WI38 (cell line): Measurements from ENCODE around the gene STRN3.

Experiments used
- H3K4me3 ChIP-seq: 2 replicates; pipeline ENCODE4 v1.5.1; 2011; ENCODE audit warnings: low read depth, mild to moderate bottlenecking, control low read depth, low read length
- TF ChIP-seq, protein P1 (sequence below): IDR thresholded peaks from 2 replicates; pipeline ENCODE4 v1.5.1; 2012; ENCODE audit warnings: low read depth, mild to moderate bottlenecking, control low read depth, low read length

The STRN3 gene

DNA sequence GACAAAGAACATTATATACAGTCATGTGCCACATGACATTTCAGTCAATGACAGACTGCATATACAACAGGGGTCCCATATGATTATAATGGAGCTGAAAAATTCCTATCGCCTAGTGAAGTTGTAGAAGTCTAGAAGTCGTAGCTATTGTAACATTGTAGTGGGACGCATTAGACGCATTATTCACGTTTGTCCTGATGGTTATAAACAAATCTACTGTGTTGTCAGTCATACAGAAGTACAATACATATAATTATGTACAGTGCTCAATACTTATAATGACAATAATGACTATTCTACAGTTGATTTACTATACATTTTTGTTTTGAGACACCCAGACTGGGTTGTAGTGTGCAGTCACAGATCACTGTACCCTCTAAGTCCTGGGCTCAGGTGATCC is 64.8 kb downstream of the STRN3 start:
- TF ChIP-seq, protein P1, sequence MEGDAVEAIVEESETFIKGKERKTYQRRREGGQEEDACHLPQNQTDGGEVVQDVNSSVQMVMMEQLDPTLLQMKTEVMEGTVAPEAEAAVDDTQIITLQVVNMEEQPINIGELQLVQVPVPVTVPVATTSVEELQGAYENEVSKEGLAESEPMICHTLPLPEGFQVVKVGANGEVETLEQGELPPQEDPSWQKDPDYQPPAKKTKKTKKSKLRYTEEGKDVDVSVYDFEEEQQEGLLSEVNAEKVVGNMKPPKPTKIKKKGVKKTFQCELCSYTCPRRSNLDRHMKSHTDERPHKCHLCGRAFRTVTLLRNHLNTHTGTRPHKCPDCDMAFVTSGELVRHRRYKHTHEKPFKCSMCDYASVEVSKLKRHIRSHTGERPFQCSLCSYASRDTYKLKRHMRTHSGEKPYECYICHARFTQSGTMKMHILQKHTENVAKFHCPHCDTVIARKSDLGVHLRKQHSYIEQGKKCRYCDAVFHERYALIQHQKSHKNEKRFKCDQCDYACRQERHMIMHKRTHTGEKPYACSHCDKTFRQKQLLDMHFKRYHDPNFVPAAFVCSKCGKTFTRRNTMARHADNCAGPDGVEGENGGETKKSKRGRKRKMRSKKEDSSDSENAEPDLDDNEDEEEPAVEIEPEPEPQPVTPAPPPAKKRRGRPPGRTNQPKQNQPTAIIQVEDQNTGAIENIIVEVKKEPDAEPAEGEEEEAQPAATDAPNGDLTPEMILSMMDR, result no peak
- no peak overlapping the region for H3K4me3 ChIP-seq

DNA sequence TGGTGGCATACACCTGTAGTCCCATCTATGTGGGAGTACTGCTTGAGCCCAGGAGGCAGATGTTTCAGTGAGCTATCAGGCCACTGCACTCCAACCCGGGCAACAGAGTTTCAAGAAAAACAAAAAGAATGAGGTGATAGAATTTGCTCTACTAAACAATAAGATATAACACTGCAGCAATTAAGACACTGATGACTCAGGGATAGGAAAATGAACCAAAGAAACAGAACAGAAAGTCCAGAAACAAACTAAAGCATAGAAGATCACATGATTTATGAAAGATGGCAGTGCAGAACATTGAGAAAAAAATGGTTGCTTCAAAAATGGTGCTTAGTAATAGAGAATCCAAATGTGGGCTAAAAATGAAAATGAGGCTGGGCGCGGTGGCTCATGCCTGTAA is 66.0 kb downstream of the STRN3 start:
- TF ChIP-seq, protein P1, result no peak
- no peak overlapping the region for H3K4me3 ChIP-seq

DNA sequence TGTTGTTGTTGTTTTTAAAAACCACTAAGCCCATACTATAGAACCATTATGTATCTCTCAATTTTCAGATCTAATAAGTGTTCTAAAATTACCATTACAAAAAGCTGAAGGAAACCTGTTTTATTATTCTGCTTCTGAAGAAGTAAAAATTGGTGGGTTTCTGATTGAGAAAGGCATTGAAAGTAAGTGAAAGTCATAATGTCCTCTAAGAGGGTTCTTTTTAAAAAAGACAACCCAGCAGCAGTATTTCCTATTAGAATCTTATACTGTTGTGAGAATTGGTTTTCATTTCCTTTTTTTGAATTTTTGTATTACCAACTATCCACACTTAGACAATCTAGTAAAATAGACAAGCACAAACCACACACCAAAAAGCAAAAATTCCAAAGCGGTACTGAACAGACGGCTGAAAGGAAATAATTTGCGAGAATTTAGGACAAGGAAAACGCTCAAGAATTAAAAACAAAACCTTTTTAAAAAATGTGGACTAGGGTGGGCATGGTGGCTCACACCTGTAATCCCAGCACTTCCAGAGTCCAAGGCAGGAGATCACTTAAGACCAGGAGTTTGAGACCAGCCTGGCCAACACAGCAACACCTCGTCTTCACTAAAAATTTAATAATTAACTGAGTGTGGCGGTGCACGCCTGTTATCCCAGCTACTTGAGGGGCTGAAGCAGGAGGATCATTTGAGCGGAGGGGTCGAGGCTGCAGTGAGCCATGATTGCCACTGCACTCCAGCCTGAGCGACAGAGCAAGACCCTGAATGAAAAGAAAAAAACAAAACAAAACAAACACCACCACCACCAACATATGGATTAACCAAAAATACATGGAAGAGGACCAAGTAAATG is 67.4 kb downstream of the STRN3 start:
- TF ChIP-seq, protein P1, result no peak
- H3K4me3 ChIP-seq, result no peak overlapping the region

DNA sequence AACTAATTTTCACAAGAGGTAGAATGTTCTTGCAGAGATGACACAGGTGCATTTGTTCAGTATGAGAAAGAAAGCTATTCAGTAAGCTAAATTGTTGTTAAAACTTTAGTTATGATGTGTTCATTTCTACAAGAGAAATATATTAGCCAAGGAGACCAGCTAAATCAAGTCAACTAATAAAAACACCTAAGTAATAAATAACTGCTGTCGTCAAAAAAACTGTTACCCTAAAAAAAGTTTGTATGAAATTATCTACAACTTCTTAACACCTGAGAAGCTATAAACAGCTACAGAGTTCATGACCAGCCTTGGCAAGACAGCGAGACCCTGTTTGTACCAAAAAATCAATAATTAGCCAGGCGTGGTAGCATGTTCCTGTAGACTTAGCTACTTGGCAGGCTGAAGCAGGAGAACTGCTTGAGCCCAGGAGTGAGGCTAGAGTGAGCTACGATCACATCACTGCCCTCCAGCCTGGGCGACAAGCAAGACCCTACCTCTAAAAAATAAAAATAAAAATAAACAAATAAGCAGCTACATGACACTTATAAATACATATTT is 68.3 kb downstream of the STRN3 start:
- TF ChIP-seq, protein P1, result no peak
- no peak overlapping the region for H3K4me3 ChIP-seq

DNA sequence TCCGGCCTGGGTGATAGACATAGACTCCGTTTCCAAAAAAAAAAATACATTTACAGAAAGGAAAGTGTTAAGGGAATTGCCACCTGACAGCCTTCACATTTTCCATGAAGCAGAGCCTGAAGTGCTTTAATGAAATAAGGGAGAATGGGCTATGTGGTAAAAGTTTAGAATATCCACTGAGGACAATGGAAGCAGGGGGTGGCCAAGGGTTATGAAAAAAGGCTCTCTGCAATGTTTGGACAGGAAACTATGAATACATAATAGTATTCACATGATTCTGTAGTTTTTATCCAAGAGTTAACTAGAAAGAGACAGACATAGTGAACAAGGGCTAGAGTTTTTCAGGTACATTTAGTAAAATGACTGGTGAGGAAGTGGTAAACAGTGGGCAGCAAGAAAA is 76.5 kb downstream of the STRN3 start:
- H3K4me3 ChIP-seq, result no peak overlapping the region
- TF ChIP-seq, protein P1, result no peak

DNA sequence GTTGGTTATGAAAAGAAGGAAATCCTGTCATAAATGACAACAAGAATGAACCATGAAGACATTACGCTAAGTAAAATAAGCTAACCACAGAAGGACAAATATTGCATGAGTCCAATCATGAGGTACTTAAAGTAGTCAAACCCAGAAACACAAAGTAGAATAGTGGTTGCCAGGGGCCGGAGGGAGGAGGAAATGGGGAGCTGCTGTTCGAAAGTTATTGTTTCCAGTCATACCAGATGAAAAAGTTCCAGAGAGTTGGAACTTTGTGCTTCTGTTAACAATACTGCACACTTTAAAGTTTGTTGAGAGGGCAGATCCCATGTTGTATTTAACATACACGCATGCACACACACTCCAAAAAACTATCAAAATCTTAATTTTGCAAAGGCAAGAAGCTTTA is 82.5 kb downstream of the STRN3 start:
- TF ChIP-seq, protein P1, result no peak
- H3K4me3 ChIP-seq, result no peak overlapping the region

DNA sequence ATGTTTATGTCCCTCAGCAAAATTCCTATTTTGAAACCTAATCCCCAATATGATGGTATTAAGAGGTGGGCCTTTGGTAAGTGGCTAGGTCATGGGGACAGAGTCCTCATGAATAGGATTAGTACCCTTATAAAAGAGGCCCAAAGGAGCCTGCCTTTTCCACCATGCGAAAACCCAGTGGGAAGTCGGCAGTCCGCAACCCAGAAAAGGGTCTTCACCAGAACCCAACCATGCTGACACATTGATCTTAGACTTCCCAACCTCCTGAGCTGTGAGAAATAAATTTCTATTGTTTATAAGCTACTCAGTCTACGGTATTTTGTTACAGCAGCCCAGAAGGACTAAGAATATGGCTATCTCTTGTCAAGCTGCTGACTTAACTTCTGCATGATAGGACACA is 85.3 kb downstream of the STRN3 start:
- TF ChIP-seq, protein P1, result no peak
- no peak overlapping the region for H3K4me3 ChIP-seq
